ENCODE results near the gene NFS1. TPM values are rescaled to one million over a fixed set of nuclear protein-coding genes. Genes with fewer than 3 reads are reported as not detected.

Gene NFS1
- total and polyA plus RNA-seq, 2 experiments from 2014 or later: 38.1 to 48.5 TPM

DNA sequence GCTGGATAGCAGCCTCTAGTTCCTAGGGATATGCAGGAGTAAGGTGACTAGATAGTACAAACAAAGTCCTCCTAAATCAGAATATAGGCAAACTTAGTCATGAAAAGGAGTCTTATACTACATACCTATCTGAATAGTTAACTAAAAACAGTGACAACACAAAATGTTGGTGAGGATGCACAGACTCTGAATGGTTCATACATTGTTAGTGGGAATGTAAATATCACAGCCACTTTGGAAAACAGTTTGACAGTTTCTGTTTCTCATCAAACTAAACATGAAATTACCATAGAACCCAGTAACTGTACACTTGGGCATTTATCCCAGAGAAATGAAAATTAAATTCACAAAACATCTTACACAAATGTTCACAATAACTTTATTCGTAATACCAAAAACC, 17.2 kb downstream of the NFS1 start:
- WGBS (ENCODE audit: low lambda C conversion rate, missing lambda C conversion rate): 47% methylated on average over 1 of the region's 1 CpG

DNA sequence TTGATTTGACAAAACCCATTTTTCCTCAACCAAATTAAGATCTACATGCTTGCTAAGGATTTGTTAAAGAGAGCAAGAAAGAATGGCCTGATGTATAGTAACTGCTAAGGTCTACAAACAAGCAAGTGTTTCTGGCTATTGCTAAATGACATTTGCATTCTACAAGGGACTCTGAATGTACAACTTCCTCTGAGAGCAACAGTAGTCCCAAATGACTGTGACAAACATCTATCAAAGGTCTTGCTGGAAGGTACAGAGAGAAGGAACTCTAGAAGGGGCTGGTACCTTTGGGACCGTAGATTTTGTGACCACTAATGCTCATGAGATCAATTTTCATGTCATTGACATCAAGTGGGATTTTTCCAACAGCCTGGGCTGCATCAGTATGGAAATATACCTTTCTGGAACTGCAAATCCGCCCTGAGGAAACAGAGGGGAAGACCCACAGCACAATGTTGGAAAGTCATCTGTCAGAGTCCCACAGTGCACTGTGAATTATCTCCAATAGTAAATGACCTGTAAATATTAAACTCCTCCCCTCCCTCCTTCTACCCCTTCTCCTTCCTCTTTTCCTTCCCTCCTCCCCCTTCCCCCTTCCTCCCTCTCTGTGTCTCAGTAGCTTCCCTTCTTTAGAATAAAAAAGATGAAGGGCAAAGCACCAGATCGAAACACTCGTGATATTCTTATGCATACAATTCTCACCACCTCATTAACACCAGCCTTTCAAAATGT, 18.5 kb downstream of the NFS1 start:
- H3K9me3 ChIP-seq (ENCODE audit: low read depth): no peaks in the 10 kb centered on the region
- WGBS (ENCODE audit: low lambda C conversion rate, missing lambda C conversion rate): 87% methylated on average over 4 of the region's 4 CpGs
- no peaks in the 10 kb centered on the region for H3K9me2 ChIP-seq (replicated peaks; ENCODE audit: insufficient read depth)
- H3K27ac ChIP-seq: no peak overlapping the region
- H2AFZ ChIP-seq: no peak overlapping the region
- H3K27me3 ChIP-seq: no peaks in the 10 kb centered on the region
- H3K4me2 ChIP-seq: no peak overlapping the region
- TF ChIP-seq EZH2 (IDR thresholded peaks at IDR 0.05; ENCODE audit: borderline replicate concordance) (no peak), EZH2phosphoT487 (IDR thresholded peaks at IDR 0.05; ENCODE audit: low read depth, severe bottlenecking, unreplicated experiment) (no peak)
- TF ChIP-seq, protein P1, sequence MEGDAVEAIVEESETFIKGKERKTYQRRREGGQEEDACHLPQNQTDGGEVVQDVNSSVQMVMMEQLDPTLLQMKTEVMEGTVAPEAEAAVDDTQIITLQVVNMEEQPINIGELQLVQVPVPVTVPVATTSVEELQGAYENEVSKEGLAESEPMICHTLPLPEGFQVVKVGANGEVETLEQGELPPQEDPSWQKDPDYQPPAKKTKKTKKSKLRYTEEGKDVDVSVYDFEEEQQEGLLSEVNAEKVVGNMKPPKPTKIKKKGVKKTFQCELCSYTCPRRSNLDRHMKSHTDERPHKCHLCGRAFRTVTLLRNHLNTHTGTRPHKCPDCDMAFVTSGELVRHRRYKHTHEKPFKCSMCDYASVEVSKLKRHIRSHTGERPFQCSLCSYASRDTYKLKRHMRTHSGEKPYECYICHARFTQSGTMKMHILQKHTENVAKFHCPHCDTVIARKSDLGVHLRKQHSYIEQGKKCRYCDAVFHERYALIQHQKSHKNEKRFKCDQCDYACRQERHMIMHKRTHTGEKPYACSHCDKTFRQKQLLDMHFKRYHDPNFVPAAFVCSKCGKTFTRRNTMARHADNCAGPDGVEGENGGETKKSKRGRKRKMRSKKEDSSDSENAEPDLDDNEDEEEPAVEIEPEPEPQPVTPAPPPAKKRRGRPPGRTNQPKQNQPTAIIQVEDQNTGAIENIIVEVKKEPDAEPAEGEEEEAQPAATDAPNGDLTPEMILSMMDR (IDR thresholded peaks at IDR 0.05; ENCODE audit: poor library complexity): no peak
- H3K36me3 ChIP-seq (replicated peaks; ENCODE audit: insufficient read depth, low read depth): no peaks in the 10 kb centered on the region
- no peaks in the 10 kb centered on the region for H3K79me2 ChIP-seq
- no peak for DNase-seq (ENCODE audit: low spot score)
- H4K20me1 ChIP-seq (ENCODE audit: insufficient read depth, poor library complexity, severe bottlenecking): no peaks in the 10 kb centered on the region
- H3K4me1 ChIP-seq (ENCODE audit: insufficient read depth): no peaks in the 10 kb centered on the region
- no peak overlapping the region for H3K4me3 ChIP-seq

More for the DNA sequence above, 17.2 kb downstream of the NFS1 start:
- no peaks in the 10 kb centered on the region for H3K9me2 ChIP-seq (replicated peaks; ENCODE audit: insufficient read depth)
- no peak overlapping the region for H3K4me2 ChIP-seq
- H3K27ac ChIP-seq: no peak overlapping the region
- H2AFZ ChIP-seq: no peak overlapping the region
- H3K4me3 ChIP-seq: no peak overlapping the region
- no peaks in the 10 kb centered on the region for H3K9me3 ChIP-seq (ENCODE audit: low read depth)
- TF ChIP-seq, protein P1 (IDR thresholded peaks at IDR 0.05; ENCODE audit: poor library complexity): no peak
- TF ChIP-seq EZH2 (IDR thresholded peaks at IDR 0.05; ENCODE audit: borderline replicate concordance): no peak
- no peaks in the 10 kb centered on the region for H3K4me1 ChIP-seq (ENCODE audit: insufficient read depth)
- no peaks in the 10 kb centered on the region for H3K27me3 ChIP-seq
- H4K20me1 ChIP-seq (ENCODE audit: insufficient read depth, poor library complexity, severe bottlenecking): no peaks in the 10 kb centered on the region
- H3K79me2 ChIP-seq: no peaks in the 10 kb centered on the region
- no peaks in the 10 kb centered on the region for H3K36me3 ChIP-seq (replicated peaks; ENCODE audit: insufficient read depth, low read depth)
- DNase-seq (ENCODE audit: low spot score): no peak

DNA sequence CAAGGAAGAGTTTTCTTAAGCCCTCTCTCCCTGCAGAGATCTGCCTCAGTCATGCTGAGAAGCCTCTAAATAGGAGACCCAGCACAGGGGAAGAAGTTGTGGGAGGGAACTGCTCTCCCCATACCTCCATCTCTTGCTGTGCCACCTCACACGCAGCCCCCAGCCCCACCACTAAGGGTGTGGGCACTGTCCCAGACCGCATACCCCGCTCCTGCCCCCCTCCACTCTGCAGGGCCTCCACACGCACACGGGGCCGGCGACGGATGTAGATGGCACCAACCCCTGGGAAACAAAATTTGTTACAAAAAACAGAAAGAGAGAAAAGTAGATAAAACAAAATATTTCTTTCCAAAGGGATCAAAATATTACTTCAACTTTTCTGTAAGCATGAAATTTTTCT, 24.2 kb downstream of the NFS1 start:
- Histone ChIP-seq H3K4me3 (no peak overlapping the region), H3K27ac (no peak overlapping the region), H3K36me3 (replicated peaks; ENCODE audit: insufficient read depth, low read depth) (no peaks in the 10 kb centered on the region), H3K9me3 (ENCODE audit: low read depth) (no peaks in the 10 kb centered on the region), H3K79me2 (no peaks in the 10 kb centered on the region), H4K20me1 (ENCODE audit: insufficient read depth, poor library complexity, severe bottlenecking) (no peaks in the 10 kb centered on the region), H3K9me2 (replicated peaks; ENCODE audit: insufficient read depth) (no peaks in the 10 kb centered on the region), H2AFZ (no peak overlapping the region), H3K27me3 (no peaks in the 10 kb centered on the region), H3K4me2 (no peak overlapping the region), H3K4me1 (ENCODE audit: insufficient read depth) (no peaks in the 10 kb centered on the region)
- WGBS (ENCODE audit: low lambda C conversion rate, missing lambda C conversion rate): 96% methylated on average over 8 of the region's 8 CpGs
- TF ChIP-seq, protein P1 (IDR thresholded peaks at IDR 0.05; ENCODE audit: poor library complexity): no peak
- DNase-seq (ENCODE audit: low spot score): no peak
